NCI-H2171 (cell line): ENCODE measurements around the gene HSD3B7.

Experiments used
- DNase-seq: peaks from one replicate; lab custom pipeline; 2025; lab: John Stamatoyannopoulos, UW

Gene HSD3B7

DNA sequence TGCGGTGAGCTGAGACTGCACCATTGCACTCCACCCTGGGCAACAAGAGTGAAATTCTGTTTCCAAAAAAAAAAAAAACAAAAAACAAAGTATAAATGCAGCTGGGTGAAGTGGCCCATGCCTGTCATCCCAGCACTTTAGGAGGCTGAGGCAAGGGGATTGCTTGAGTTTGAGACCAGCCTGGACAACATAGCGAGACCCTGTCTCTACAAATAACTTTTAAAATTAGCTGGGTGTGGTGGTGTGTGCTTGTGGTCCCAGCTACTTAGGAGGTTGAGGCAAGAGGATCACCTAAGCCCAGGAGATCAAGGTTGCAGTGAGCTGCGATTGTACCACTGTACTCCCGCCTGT lies 38.2 kb downstream of the HSD3B7 start:
- DNase-seq: no peak

DNA sequence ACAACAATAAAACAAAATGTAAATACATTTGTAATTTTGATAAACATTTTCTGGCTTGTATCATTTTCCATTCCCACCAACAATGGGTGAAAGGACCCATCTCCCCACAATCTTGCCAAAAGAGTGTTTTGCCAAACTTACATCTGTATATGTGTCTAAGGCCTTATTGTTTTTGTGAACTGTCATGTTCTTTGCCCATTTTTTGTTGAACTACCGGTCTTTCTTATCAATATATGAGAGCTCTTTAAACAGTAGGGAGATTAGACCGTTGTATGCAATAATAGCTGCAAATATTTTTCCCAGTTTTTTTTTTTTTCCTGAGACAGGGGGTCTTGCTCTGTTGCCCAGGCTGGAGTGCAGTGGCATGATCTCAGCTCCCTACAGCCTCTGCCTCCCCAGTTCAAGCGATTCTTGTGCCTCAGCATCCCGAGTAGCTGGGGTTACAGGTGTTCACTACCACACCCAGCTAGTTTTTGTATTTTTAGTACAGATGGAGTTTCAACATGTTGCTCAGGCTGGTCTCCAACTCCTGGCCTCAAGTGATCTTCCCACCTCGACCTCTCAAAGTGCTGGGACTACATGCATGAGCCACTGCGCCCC lies 38.7 kb downstream of the HSD3B7 start:
- DNase-seq: no peak

DNA sequence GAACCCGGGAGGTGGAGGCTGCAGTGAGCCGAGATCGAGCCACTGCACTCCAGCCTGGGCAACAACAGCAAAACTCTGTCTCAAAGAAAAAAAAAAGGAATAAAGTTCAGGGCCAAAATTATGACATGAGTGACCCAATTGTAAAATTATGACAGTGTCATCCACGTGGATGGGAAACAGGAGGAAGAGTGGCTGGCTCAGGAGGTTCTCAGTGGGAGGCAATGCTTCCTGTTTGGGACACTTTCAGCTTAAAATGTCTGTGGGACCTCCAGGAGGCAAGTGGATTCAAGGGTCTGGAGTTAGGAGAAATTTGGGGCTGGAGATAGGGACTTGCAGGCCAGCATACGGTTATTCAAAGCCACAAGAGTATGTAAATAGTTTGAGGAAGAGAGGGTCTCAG lies 40.3 kb downstream of the HSD3B7 start:
- no peak for DNase-seq

DNA sequence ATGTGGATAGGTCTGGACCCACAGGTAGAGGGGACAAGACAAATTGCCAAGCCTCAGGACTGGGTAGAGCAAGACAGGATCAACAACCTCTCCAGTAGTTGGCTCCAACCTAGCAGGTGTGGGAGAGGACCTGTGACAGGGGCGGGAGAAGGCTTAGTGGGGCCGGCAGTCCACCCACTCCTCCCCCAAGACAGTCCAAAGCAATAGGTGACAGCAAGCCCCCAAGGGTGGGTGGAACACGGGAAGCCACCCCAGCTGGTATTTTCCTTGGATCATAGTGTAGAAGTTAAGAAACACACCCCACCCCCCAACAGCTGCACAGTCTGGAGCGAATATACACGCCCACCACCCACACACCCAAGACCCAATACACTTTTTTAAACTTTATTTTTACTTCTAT lies 44.3 kb downstream of the HSD3B7 start:
- no peak for DNase-seq

DNA sequence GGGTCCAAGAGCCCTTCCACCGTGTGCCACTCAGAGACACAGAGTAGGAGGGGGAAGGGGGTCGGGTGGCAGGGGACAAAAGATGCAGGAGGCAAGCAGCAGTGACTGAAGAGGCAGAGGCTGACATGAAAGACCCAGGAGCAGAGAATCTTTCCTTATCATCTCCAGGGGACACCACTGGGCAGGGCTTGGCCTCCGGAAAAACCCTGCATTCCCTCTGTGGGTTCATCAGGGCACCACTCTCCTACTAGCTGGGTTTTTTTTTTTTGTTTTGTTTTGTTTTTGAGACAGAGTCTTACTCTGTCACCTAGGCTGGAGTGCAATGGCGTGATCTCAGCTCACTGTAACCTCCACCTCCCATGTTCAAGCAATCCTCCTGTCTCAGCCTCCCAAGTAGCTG lies 46.3 kb downstream of the HSD3B7 start:
- no peak for DNase-seq

DNA sequence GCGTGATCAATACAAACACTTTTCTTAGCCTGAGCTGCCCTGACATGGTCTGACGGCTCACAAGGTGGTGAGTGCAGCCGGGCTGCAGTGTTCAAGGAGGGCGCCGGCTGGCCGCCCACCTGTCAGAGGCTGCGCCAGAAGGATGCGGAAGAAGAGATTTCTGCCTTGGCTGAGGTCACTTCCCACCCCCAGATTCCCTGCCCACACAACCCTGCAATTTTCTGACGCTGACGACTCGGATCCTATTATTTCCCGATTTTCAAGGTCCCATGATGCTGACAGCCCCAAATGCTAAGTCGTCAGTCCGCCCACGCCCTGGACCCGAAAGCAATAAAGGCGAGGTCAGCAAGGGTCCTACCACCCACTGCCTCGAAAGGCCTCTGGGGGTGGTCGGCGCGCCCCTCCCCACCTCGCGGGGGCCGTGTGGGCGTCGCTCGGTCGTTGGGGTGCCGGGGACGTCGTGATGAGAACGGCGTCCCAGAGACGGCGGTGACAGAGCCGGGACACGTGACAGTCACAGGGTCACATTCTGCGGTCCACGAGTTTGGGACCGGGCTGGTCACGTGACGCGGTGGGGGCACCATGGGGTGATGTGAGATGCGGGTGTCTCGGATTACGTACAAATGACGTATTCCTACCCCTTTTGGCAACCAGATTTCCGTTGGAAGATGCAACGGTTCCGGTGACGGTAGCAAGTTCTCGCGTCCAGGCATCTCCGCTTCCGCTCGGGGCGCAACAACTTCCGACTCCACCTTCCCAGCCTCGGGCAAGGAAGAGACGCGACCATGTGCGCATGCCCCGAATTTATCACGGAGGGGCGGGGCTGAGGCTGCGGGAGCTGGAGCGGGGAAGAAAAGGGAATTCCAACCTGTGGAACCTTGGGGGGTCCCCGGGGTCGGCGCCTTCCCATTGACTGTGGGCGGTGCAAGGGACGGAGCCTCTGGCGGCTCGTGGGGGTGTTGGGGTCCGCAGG lies 48.0 kb downstream of the HSD3B7 start, which contains the start of gene STX4:
TSS of gene STX4 (plus strand) at position 823 of the 973 bp plus-strand sequence. CDS start 248 bp downstream, outside the sequence.
- DNase-seq: peak; percentile 96

DNA sequence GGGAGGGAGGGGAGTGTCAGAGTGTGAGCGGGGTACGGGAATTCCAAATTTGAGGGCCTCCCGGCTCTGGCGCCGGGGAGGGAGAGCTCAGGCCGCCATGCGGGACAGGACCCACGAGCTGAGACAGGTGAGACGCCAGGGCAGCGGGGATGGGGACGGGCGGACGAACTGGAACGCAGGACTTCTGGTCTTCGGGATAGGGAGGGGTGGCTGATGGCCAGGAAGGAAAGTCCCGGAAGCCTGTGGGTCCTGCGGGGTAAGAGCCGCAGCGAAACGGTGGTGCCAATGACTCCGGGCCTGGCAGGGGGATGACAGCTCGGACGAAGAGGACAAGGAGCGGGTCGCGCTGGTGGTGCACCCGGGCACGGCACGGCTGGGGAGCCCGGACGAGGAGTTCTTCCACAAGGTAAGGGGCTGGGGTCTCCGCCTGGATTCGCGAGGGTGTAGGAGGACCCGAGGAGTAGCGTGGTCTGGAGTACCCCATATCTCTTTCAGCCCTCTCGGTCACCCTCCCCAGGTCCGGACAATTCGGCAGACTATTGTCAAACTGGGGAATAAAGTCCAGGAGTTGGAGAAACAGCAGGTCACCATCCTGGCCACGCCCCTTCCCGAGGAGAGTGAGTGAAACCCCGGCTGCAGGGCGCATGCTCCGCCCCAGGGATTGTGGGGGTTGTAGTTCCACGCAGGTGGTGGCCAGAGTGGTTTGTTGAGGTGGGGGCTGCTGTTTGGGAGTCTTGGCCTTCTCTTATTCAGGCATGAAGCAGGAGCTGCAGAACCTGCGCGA lies 48.9 kb downstream of the HSD3B7 start:
- DNase-seq: peak; percentile 70

DNA sequence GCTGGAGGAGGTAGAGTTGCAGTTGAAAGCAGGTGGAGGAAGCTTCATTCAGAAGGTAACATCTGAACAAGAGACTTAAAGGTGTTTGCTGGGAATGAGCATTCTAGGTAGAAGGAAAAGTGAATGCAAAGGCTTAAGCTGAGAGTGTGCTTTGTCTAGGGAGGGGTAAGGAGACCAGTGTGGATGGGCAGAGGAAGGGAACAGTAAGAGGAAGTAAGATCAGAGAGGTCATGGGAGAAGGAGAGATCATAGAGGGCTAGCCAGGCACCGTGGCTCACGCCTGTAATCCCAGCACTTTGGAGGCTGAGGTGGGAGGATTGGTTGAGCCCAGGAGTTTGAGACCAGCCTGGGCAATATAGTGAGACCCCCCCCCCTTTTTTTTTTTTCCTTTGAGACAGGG lies 51.7 kb downstream of the HSD3B7 start:
- no peak for DNase-seq
